K562 (cell line): Measurements from ENCODE around the gene TMC5.

Experiments
- CREB1 ChIP-seq, 2 experiments: sonication (generic) in 1 of 2; formaldehyde crosslinking in 1 of 2; IDR thresholded peaks; 2 replicates each; pipeline versions ENCODE4 v1.6.1 to v1.8.0; 2012 to 2022; ENCODE audit warnings: inconsistent platforms in 1 of 2, mild to moderate bottlenecking in 1 of 2, missing genetic modification reagents in 1 of 2, moderate library complexity in 1 of 2
- CTCF ChIP-seq, 3 experiments: IDR thresholded peaks in 2 of 3; conservative IDR thresholded peaks in 1 of 3; 2 replicates each; pipeline ENCODE4 v1.5.1; 2011 to 2012; ENCODE audit warnings: low read length in 3 of 3, mild to moderate bottlenecking in 3 of 3, control low read depth in 2 of 3, improper control_type of control experiment in 1 of 3, inconsistent platforms in 1 of 3, low read depth in 1 of 3, mixed read lengths in 1 of 3, moderate library complexity in 1 of 3; ENCODE audit not compliant: insufficient read depth in 2 of 3
- GATAD2B ChIP-seq: fragments of 450-650 bp; IDR thresholded peaks from 2 replicates; pipeline ENCODE4 v1.6.1; 2017; ENCODE audit warnings: mild to moderate bottlenecking, borderline replicate concordance
- IRF9 ChIP-seq: fragments of 450-650 bp; IDR thresholded peaks from 2 replicates; pipeline ENCODE4 v1.6.1; 2016; ENCODE audit warnings: missing biosample characterization, missing genetic modification characterization
- KDM1A ChIP-seq, 2 experiments: fragments of 450-650 bp; IDR thresholded peaks; 2 replicates each; pipeline ENCODE4 v1.6.1; 2016; ENCODE audit warnings: mild to moderate bottlenecking in 2 of 2
- OTX1 ChIP-seq: fragments of 450-650 bp; formaldehyde crosslinking; IDR thresholded peaks from 2 replicates; pipeline ENCODE4 v1.4.0; 2022; ENCODE audit warnings: mild to moderate bottlenecking
- SIN3A ChIP-seq, 2 experiments: fragments of 150-350 bp in 1 of 2; IDR thresholded peaks; 2 replicates each; pipeline ENCODE4 v1.6.1; 2011 to 2016; ENCODE audit warnings: borderline replicate concordance in 2 of 2, low read depth in 2 of 2, low read length in 2 of 2, mild to moderate bottlenecking in 2 of 2, moderate library complexity in 2 of 2; ENCODE audit not compliant: control insufficient read depth in 1 of 2
- SPI1 ChIP-seq: IDR thresholded peaks from 2 replicates; pipeline ENCODE4 v1.6.1; 2011; ENCODE audit warnings: low read depth, low read length, control low read depth, borderline replicate concordance
- STAT5A ChIP-seq: IDR thresholded peaks from 2 replicates; pipeline ENCODE4 v1.6.1; 2012; ENCODE audit warnings: low read length, inconsistent platforms, borderline replicate concordance
- ZBTB49 ChIP-seq: sonication (generic); formaldehyde crosslinking; IDR thresholded peaks from 2 replicates; pipeline ENCODE4 v1.8.0; 2022; ENCODE audit warnings: missing genetic modification reagents, mild to moderate bottlenecking, borderline replicate concordance
- ZBTB7A ChIP-seq: IDR thresholded peaks from 2 replicates; pipeline ENCODE4 v1.6.1; 2011; ENCODE audit warnings: low read depth, mild to moderate bottlenecking, low read length, moderate library complexity, borderline replicate concordance; ENCODE audit not compliant: control insufficient read depth
- ZNF274 ChIP-seq: IDR thresholded peaks from 2 replicates; pipeline ENCODE4 v1.6.1; 2011; ENCODE audit warnings: low read depth, mild to moderate bottlenecking, low read length, moderate library complexity, borderline replicate concordance
- ZNF785 ChIP-seq: fragments of 250-450 bp; sonication (Bioruptor Pico); IDR thresholded peaks from 2 replicates; pipeline ENCODE4 v1.4.0; 2020; ENCODE audit warnings: mild to moderate bottlenecking

GRCh38 chr16:19377864-19378263 is 39.8 kb upstream of the TMC5 start:
- TF ChIP-seq CREB1 (IDR thresholded peaks at IDR 0.05) (no peak), CREB1 (CRISPR knock-in tag; IDR thresholded peaks at IDR 0.05) (no peak), ZNF785 (no peak), IRF9 (tag) (no peak), SPI1 (no peak), STAT5A (no peak), ZBTB49 (no peak), SIN3A (IDR thresholded peaks at IDR 0.05; ENCODE audit: borderline replicate concordance in 2 of 2, control insufficient read depth in 1 of 2, low read depth in 2 of 2, low read length in 2 of 2) (no peak), GATAD2B (no peak), ZBTB7A (no peak), KDM1A (IDR thresholded peaks at IDR 0.05) (no peak), CTCF (IDR thresholded peaks at IDR 0.05 in 2 of 3, conservative IDR thresholded peaks at IDR 0.05 in 1 of 3; ENCODE audit: insufficient read depth in 2 of 3, low read depth in 1 of 3, low read length in 3 of 3) (no peak), ZNF274 (no peak), OTX1 (CRISPR knock-in tag) (no peak)
